Motor neuron (in vitro differentiated cells): Measurements from ENCODE around the gene ZNF575. TPM values are rescaled to one million over a fixed set of nuclear protein-coding genes. Genes with fewer than 3 reads are reported as not detected.
"Not testable (repeated sequence)": the region's sequence is repeated elsewhere in the genome, so short reads cannot be mapped to it uniquely, and the experiment has no call there.

Source experiments
- ATAC-seq, 8 experiments: fragments of 200-7000 bp; cut with Tn5 transposase; replicated peaks in 6 of 8; 2 replicates each; pipeline ENCODE4 v1.8.0; 2021; ENCODE audit warnings: mild to moderate bottlenecking in 8 of 8, moderate library complexity in 8 of 8
- H3K27ac ChIP-seq, 2 donors: fragments of 250-450 bp; sonication (Bioruptor Pico); 2 replicates each; pipeline ENCODE4 v1.9.0; 2021; ENCODE audit warnings: antibody characterized with exemption in 2 of 2, mild to moderate bottlenecking in 2 of 2, moderate library complexity in 1 of 2
- H3K4me1 ChIP-seq, 2 donors: fragments of 250-450 bp; sonication (Bioruptor Pico); replicated peaks in 1 of 2; 2 replicates each; pipeline ENCODE4 v1.6.1; 2021; ENCODE audit warnings: antibody characterized with exemption in 2 of 2, mild to moderate bottlenecking in 2 of 2, moderate library complexity in 1 of 2
- H3K4me3 ChIP-seq, 5 donors: fragments of 250-450 bp; sonication (Bioruptor Pico); 2 replicates each; pipeline ENCODE4 v1.9.0; 2021; ENCODE audit warnings: antibody characterized with exemption in 5 of 5, mild to moderate bottlenecking in 5 of 5, moderate library complexity in 4 of 5
- WGBS, 10 experiments: fragments of 450-650 bp; shearing (Covaris generic); methylation state at CpG; one replicate each; pipeline ENCODE4 v1.0.0; 2022; 5-methylcytosine and 5-hydroxymethylcytosine counted together
- in situ Hi-C, 9 experiments: fragments of 400-800 bp; cut with MboI; loops; one replicate each; pipeline ENCODE4 v1.15.0; 2021; ENCODE audit warnings: low sequenced_read_pairs in 9 of 9, low pct_unique_long_range_greater_than_20kb in 2 of 9; ENCODE audit not compliant: unreplicated experiment in 9 of 9
- total RNA-seq, 8 experiments: library from RNA; unstranded; fragments of 300-600 nt; gene quantifications; 2 replicates each; pipeline versions ENCODE4 v1.2.3 to v1.2.4, GENCODE V29; 2022

ZNF575 gene
- total RNA-seq, 8 experiments from 2014 or later: 0.46 to 2.4 (median 1.0) TPM

DNA sequence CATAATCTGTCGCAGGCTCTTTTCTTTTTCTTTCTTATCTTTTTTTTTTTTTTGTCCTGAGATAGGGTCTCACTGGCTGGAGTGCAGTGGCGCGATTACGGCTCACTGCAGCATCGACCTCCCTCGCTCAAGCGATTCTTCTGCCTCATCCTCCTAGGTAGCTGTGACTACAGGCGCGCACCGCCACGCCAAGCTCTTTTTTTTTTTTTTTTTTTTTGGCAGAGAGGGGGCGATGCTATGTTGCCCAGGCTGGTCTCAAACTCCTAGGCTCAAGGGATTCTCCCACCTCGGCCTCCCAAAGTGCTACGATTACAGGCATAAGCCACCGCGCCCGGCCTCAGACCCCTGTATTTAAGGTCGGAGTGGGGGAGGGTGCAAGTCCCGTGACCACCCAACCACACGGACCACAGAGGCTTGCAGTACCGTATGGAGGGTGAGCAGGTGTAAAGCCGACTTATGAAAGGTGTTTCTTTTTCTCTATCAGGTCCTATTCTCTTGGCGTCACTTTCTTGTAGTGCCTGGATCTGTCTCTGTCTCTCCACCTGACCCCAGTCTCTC lies 30.5 kb upstream of the ZNF575 start:
- H3K4me3 ChIP-seq: no peak overlapping the region
- in situ Hi-C loops: no loop called here
- no peak overlapping the region for H3K27ac ChIP-seq
- H3K4me1 ChIP-seq: peaks cover 0 to 6% of the 10 kb centered on the region in 2 donors
- WGBS, 10 experiments: 40 to 100% (median 91%) methylated on average over 1 to 15 of the region's 23 CpGs; no CpG with 5 or more reads in 1 of the 10 experiments
- no peak for ATAC-seq

DNA sequence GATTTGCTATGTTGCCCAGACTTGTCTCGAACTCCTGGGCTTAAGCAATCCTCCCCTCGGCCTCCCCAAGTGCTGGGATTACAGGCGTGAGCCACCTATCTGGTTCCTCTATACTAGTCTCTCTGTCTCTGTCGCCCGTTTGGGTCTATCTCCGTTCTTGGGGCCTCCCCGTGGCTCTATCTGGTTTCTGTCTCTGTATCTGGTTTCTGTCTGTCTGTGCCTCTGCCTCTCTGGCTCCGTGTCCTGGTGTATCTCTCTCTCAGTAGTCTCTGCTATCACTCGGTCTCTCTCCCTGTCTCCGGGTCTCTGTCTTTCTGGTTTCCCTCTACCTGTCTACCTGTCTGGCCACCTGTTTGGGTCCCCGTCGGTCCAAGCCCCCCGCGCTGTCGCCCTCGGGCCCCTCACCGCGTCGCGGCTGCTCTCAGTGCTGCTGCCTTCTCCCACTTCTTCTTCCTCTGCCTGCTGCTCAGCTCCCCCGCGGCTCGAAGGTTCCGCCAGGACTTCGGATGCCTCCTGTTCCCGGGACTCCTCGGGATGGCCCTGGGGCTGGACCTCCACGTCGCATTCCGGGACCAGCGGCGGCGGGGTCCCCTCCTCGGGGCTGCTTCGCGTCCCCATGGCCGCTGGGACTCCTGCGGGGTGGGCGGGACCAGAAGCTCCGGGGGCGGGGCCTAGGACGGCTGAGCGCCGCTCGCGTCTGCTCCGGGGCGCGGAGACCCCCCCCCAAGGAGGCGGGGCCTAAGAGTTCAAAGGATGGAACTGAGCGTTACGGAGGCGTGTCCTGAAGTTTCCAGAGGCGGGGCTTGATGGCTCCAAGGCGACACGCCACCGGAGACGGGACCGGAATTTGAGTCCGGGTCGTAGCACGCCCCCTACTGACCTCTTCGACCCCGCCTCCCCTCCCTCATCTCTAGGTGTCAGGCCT lies 29.2 kb upstream of the ZNF575 start:
- in situ Hi-C loops: no loop called here
- 0 to 60% (median 16%) methylated on average over 1 to 12 of the region's 64 CpGs; no CpG with 5 or more reads in 2 of the 10 experiments for WGBS, 10 experiments
- ATAC-seq: peak; percentile 82 to 91 (median 90)
- Histone ChIP-seq H3K4me1 (peaks cover 0 to 6% of the 10 kb centered on the region in 2 donors), H3K27ac (peak overlapping the region in 1 of 2 donors; percentile 80), H3K4me3 (peak overlapping the region; percentile 49 to 65 (median 51))

DNA sequence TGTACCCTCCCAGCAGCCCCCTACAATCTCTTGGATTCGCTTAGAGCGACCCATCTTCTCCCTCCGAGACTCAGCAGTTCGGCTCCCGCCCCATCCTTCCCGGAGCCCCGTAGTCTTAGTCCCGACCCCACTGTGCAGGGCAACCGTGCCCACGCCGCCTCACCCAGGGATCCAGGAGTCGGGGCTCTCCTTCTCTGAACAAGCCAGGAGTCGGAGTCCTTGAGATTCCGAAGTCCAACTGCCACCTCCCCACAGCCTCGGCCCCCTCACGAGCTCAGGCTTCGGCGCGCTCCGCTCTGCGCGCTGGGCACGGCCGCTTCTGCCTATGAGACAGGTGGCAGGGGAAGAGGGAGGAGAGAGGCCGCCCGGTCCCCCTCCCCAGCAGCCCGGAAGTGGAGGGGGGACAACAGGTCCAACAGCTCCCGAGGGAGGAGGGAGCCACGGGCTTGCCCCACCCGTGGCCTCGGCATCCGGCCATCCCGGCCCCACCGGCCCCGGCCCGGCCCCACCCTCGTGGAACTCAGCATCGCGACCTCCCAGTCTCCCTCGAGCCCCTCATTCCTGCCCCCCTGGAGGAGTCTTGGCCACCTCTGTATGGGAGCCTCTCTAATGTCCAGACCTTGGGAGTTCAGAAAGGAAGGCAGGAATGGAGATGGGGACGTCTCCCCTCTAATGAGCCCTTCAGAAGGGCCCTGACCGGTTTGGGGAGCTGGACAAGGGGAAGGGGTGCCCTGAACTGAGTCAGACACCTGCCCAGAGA lies 28.4 kb upstream of the ZNF575 start, which contains the start of gene PHLDB3:
PHLDB3 (minus strand) TSS at position 321 of the 760 bp plus-strand sequence. CDS start 628 bp downstream, outside the sequence.
- peaks cover 0 to 6% of the 10 kb centered on the region in 2 donors for H3K4me1 ChIP-seq
- peak within 1 kb of the TSS; percentile 49 to 65 (median 51) for H3K4me3 ChIP-seq
- in situ Hi-C loops: no loop called here
- ATAC-seq: peak; percentile 33 to 73 (median 69)
- peak within 1 kb of the TSS; percentile 14 to 80 for H3K27ac ChIP-seq
- WGBS, 10 experiments: 0 to 73% (median 0%) methylated on average over 1 to 4 of the region's 42 CpGs; no CpG with 5 or more reads in 7 of the 10 experiments

DNA sequence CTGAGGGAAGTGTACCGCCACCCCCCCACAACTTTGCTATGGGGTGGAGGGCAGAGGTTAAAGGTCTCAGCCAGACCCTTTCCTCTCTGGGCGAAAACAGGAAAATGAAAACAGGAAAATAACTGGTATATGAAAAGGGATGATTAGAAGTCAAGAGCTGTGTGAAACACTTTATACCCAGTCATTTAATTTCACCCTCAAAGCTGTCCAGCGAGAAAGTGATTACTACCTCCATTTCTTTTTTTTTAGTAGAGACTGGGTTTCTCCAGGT lies 27.9 kb upstream of the ZNF575 start:
- no peak for ATAC-seq

DNA sequence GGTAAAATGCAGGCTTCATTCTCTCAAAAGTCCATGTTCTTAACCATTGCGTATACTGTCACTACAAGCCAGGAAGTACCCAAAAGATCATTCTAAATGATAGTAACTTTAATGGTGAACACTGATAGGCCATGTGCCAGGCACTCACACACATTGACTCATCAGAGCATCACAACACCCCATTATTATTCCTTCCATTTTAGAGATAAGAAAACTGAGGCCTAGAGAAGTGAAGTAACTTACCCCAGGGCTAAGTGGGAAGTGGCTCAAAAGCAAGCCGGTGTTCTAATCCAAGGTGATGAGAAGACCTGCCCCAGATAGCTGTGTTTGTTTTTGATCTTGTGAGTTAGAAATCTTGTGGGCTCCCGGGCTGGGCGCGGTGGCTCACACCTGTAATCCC lies 27.0 kb upstream of the ZNF575 start:
- in situ Hi-C loops: no loop called here
- Histone ChIP-seq H3K4me1 (peaks cover 0 to 6% of the 10 kb centered on the region in 2 donors), H3K4me3 (no peak overlapping the region), H3K27ac (no peak overlapping the region)
- ATAC-seq: no peak
- WGBS, 10 experiments: 60 to 100% (median 90%) methylated on average over 1 to 4 of the region's 5 CpGs; no CpG with 5 or more reads in 3 of the 10 experiments

More for the DNA sequence above, 27.9 kb upstream of the ZNF575 start:
- Histone ChIP-seq H3K4me3 (peak overlapping the region in 2 of 5 donors; percentile 51 to 63), H3K27ac (peak overlapping the region in 1 of 2 donors; percentile 80), H3K4me1 (peaks cover 0 to 6% of the 10 kb centered on the region in 2 donors)
- in situ Hi-C loops: no loop called here
- 60 to 100% (median 100%) methylated on average over 1 to 2 of the region's 3 CpGs; no CpG with 5 or more reads in 4 of the 10 experiments for WGBS, 10 experiments

DNA sequence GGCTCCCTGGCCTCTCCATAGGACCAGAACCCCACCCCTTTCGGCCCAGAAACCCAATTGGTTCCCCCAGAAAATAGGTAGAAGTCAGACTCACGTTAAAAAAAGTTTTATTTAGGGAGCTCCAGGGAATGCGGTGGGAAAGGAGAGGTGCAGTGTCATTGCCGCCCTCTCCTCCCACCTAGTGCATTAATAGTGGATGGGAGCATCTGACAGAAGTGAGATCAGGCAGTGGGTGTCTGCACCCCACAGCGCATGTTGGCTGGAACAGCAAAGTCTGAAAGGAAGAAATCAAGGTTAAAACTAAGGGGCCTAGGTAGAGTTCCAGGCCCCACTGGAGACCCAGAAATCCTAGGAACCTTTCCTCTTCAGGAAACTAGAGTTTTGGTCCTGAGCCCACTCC lies 26.4 kb upstream of the ZNF575 start:
- WGBS, 10 experiments: 20 to 100% (median 84%) methylated on average over 1 to 5 of the region's 5 CpGs; no CpG with 5 or more reads in 3 of the 10 experiments
- Histone ChIP-seq H3K27ac (no peak overlapping the region), H3K4me1 (peaks cover 0 to 6% of the 10 kb centered on the region in 2 donors), H3K4me3 (no peak overlapping the region)
- no peak for ATAC-seq
- in situ Hi-C loops: no loop called here

DNA sequence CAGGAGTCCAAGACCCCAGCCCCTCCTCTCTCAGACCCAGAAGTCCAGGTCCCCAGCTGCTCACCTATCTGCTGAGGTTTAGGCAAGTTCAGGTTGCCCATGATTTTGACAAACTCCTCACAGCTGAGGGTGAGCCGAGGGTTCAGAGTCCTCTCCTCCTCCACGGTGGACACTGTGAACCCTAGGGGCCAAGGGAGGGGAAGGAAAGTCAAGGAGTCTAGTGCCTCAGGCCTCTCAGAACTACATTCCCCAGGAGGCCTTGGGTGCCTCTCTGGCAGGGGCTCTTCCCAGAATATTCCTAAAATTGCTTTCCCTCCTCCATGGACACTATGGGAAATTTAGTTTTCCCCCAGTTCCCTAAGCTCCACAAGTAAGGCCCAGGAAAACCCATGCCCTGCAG lies 25.1 kb upstream of the ZNF575 start:
- Histone ChIP-seq H3K27ac (no peak overlapping the region), H3K4me3 (no peak overlapping the region), H3K4me1 (peaks cover 0 to 6% of the 10 kb centered on the region in 2 donors)
- in situ Hi-C loops: no loop called here
- no peak for ATAC-seq
- WGBS, 10 experiments: 17 to 100% (median 68%) methylated on average over 1 to 2 of the region's 2 CpGs; no CpG with 5 or more reads in 6 of the 10 experiments

DNA sequence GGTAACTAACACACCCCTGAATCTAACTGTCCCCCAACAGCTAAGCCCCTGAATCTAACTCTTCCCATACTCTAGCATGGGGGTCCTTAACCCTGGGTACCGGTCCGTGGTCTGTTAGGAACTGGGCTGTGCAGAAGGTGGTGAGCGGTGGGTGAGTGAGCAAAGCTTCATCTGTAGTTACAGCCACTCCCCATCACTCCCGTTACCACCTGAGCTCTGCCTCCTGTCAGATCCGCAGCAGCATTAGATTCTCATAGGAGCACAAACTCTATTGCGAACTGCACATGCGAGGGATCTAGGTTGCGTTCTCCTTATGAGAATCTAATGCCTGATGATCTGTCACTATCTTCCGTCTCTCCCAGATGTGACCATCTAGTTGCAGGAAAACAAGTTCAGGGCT lies 22.3 kb upstream of the ZNF575 start:
- in situ Hi-C loops: loop anchor here in 6 of 9 experiments (10.0 kb wide), 2 partner anchors 56 to 66 kb away; no protein-coding TSS in a partner anchor
- ATAC-seq: no peak
- WGBS, 10 experiments: 76 to 100% (median 97%) methylated on average over 1 to 9 of the region's 9 CpGs; no CpG with 5 or more reads in 1 of the 10 experiments
- no peak overlapping the region for H3K27ac ChIP-seq
- H3K4me1 ChIP-seq: no peaks in the 10 kb centered on the region
- no peak overlapping the region for H3K4me3 ChIP-seq

DNA sequence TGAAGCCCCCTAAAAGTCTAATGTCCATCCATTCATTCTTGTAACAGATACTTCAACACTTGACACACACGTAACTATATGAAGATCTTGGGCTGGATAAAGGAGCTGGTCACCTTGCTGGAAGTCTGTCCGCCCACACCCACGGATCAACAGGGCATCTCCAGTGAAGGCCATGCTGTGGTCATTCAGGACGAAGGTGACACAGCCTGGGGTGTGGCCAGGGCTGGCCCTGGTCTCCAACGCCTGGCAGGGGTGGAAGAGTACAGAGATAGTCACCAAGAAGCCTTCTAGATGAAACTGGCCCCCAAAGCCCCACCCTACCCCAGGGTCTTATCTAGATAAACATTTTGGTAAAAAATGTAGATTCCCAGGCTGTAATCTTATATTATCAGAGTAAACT lies 21.7 kb upstream of the ZNF575 start:
- Histone ChIP-seq H3K4me3 (no peak overlapping the region), H3K27ac (no peak overlapping the region), H3K4me1 (no peaks in the 10 kb centered on the region)
- WGBS, 10 experiments: 80 to 100% (median 96%) methylated on average over 1 to 4 of the region's 5 CpGs; no CpG with 5 or more reads in 4 of the 10 experiments
- no peak for ATAC-seq
- in situ Hi-C loops: loop anchor here in 6 of 9 experiments (10.0 kb wide), 2 partner anchors 57 to 67 kb away; no protein-coding TSS in a partner anchor

DNA sequence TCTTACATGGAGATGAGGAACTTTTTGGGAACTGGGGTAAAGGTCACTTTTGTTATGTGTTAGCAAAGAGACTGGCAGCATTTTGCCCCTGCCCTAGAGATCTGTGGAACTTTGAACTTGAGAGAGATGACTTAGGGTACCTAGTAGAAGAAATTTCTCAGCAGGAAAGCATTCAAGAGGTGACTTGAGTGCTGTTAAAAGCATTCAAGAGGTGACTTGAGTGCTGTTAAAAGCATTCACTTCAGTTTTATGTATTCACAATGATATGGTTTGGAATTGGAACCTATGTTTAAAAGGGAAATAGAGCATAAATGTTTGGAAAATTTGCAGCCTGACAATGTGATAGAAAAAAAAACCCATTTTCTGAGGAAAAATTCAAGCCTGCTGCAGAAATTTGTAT lies 20.6 kb upstream of the ZNF575 start:
- not testable (repeated sequence) for ATAC-seq, H3K4me1 ChIP-seq, H3K4me3 ChIP-seq, H3K27ac ChIP-seq
- in situ Hi-C loops: loop anchor here in 6 of 9 experiments (10.0 kb wide), 2 partner anchors 58 to 68 kb away; no protein-coding TSS in a partner anchor

DNA sequence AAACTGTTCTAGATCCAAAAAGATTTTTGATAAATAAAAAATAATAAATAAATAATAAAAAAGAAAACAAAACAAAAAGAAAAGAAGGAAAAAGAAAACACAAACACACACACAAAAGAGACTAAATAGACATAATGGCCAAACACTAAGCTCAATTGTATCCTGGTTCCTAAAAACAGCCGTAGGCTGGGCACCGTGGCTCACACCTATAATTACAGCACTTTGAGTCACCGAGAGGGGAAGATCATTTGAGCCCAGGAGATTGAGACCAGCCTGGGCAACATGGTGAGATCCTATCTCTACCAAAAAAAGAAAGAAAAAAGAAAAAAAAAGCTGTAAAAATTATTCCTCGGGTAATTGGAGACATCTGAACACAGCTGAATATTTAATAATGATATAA lies 14.9 kb upstream of the ZNF575 start:
- Histone ChIP-seq H3K4me3 (no peak overlapping the region), H3K4me1 (no peaks in the 10 kb centered on the region), H3K27ac (no peak overlapping the region)
- ATAC-seq: peak in 2 of 8 experiments; percentile 10 to 29
- in situ Hi-C loops: loop anchor here in 7 of 9 experiments (5.0 to 10.0 kb wide), 3 partner anchors 63 to 73 kb away; no protein-coding TSS in a partner anchor
- 25 to 100% (median 82%) methylated on average over 1 to 4 of the region's 4 CpGs; no CpG with 5 or more reads in 2 of the 10 experiments for WGBS, 10 experiments

DNA sequence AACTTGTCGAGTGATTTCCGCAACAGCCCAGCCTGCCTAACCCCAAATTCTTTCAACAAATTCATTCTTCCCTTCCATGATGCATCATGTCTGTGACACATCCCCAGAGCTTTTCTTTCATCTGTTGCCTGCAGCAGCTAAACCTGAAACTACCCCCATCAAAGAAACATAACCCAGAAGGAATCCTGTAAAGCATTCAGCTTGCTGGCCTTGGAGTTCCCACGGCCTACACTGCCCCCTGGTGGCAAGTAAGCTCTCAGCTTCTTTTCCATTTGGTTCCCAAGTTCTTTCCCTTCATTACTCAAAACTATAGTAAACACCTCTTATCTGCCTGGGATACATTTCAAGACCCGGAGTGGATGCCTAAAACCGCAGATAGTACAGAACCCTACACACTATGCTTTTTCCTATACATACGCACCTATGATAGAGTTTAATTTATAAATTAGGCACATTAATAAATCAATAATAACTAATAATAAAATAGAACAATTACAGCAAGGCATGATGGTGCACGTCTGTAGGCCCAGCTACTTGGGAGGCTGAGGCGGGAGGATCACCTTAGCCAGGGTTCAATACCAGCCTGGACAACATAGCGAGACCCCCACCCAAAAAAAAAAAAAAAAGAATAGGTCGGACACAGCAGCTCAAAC lies 13.4 kb upstream of the ZNF575 start:
- in situ Hi-C loops: loop anchor here in 8 of 9 experiments (5.0 to 10.0 kb wide), 3 partner anchors 65 to 75 kb away; no protein-coding TSS in a partner anchor
- Histone ChIP-seq H3K27ac (no peak overlapping the region), H3K4me1 (no peaks in the 10 kb centered on the region), H3K4me3 (no peak overlapping the region)
- WGBS, 10 experiments: 5 to 100% (median 53%) methylated on average over 1 to 8 of the region's 10 CpGs; no CpG with 5 or more reads in 1 of the 10 experiments
- ATAC-seq: peak; percentile 46 to 75 (median 68)
